Stimulated activated naive CD8-positive, alpha-beta T cell treated with anti-CD3 and anti-CD28 coated beads, Interleukin-15, Interleukin-2, amounts not matched to agents 100 U/mL and 50 U/mL, for 24 hours (primary cell): ENCODE results near the gene MAPK4.
"Not testable (repeated sequence)": the region's sequence is repeated elsewhere in the genome, so short reads cannot be mapped to it uniquely, and the experiment has no call there.

Experiments used
- ATAC-seq: fragments of 150-1000 bp; cut with Tn5 transposase; one replicate; pipeline ENCODE4 v1.10.0; 2021
- DNase-seq: peaks from one replicate; pipeline ENCODE4 v3.0.0; 2021

The MAPK4 gene

DNA sequence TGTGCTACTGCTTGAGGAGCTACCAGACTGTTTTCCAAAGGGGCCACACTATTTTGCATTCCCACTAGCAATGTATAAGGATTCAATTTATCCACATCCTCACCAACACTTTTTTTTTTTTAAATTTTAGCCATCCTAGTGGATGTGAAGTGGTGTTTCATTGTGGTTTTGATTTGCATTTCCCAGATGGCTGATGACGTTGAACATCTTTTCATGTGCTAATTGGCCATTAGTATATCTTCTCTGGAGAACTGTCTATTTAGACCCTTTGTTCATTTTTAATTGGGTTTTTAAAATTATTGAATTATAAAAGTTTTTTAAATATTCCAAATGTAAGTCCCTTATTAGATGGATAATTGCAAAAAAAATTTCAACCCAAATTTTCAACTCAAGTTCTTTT lies 121.1 kb downstream of the MAPK4 start:
- ATAC-seq (no peak), DNase-seq (no peak)

DNA sequence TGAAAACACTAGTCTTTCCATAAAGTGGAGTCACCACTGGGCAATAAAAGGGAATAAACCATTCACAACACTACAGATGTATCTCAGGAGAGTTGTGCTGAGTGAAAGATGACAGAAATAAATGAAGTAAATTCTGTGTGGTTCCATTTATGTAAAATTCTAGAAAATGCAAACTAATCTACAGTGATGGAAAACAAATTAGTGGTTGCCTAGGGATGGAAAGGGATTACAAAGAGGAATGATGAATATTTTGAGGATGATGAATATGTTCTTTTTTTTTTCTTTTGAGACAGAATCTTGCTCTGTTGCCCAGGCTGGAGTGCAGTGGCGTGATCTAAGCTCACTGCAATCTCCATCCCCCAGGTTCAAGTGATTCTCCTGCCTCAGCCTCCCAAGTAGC lies 123.0 kb downstream of the MAPK4 start:
- DNase-seq = no peak
- ATAC-seq = no peak

DNA sequence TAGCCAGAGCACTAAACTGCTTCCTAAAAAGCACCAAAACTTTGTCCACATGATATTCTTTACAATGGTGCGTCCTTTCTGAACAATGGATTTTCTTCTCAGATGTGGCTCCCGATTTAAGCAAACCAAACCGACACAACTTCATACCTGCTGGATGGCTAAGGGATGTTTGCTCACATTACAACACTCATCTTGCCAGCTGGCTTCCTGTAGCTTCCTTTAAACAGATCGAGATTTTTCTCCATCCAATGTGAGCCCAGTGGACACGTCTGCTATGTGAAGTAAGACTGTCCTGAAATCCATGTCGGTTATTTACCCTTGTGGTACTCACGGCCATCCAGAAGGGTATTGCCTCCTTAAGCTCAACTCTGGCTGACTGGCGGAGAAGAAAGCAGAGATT lies 126.5 kb downstream of the MAPK4 start:
- ATAC-seq (no peak), DNase-seq (no peak)

DNA sequence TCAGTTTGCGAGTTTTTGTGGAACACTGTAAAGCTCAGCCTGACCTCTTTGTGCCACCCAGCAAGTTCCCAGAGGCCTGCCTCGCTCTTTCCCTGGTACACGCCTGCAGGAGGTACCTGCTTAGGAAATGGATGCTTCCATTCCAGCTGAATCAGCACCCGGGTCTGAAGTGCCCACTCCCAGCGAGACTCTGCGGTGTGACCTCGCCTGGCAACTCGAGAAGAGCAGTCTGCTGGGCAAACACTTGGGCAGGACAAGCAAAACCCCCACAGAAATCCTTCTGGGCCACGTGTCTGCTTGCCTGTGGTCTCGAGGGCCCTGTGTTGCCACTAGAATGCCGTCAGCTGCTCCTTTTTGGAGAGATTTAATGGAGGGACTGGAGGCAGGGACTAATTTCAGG lies 127.6 kb downstream of the MAPK4 start:
- DNase-seq (no peak), ATAC-seq (no peak)

DNA sequence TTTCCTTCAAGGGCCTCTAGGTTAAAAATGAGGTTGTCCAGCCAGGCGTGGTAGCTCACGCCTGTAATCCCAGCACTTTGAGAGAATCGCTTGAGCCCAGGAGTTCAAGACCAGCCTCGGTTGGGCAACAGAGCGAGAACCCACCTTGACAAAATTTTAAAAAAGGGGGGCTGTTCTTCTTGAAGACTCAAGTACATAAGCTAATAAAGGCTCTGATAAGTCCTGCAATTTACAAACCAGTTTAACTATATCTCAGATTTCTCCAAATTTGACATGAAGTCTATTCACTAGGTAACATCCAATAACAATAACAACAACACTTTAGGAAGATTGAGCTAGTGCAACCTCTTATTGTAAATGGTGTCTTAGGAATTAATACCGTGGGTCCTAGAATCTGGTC lies 129.7 kb downstream of the MAPK4 start:
- DNase-seq (no peak), ATAC-seq (no peak)

DNA sequence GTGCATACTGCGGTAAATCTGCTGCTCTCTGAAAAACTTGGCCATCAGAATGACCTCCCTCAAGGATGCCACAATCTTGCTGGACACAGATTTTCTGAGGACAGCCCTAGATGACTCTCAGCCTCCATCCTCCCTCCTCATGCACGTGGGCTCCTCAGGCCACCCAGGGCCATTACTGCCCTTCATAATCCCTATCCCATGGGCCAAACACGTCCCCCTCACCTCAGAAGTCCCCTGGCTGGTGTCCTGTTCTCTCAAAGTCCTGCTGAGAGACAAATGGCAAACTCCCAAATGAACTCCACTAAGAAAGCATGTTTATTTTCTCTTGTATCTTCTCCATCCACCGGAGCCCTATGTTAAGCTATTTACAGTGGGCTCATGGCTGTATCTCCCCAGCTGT lies 134.3 kb downstream of the MAPK4 start:
- DNase-seq = no peak
- ATAC-seq = no peak

DNA sequence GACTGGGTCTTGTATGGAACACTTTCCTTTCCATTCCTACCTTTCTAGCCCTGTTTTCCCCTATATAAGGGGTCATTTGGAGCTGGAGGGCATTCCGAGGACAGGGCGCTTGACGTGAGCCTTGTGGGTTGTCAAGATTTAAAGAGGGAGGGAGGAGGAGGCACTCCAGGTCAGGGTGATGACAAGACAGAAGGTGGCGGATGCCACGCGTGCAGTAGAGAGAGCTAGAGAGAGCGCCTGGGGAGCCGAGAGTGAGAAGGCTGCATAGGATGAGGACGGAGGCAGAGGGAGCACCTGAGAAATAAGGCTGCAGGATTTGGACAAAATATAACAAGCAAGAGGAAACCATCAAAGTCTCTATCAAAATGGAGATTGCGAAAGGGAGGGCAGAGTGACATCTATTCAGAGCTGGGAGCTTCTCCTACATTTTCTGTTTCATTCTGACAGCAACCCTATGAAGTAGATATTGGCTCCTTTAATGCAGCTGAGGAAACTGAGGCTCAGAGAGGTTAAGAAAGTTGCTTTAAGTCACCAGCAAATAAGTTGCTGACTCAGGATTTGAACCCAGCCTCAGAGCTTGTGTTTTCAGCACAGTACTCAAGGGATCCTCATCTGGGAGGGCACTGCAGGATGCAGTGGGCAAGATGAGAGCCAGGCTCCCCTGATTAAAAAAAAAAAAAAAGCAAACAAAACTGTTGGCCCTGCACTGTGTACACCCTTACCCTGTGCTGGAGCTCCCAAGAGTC lies 135.7 kb downstream of the MAPK4 start:
- no peak for DNase-seq
- no peak for ATAC-seq

DNA sequence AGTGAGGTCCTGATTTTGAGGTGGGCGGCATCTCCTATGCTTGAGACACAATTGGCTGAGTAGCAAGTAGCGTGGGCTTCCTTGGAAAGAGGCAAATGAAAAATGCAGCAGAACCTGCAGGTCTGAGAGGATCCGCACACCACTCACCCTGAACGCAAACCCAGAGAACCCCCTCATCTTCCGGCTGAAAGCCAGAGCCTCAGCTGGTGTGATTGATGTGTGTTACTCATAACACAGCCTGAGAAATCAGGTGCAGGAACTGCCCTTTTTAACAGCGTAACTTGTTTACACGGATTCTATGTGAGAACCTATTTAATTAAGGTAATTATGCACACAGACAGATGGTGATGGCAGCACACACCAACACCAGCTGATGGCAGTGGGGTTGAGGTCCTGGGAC lies 136.5 kb downstream of the MAPK4 start:
- DNase-seq = no peak
- no peak for ATAC-seq

DNA sequence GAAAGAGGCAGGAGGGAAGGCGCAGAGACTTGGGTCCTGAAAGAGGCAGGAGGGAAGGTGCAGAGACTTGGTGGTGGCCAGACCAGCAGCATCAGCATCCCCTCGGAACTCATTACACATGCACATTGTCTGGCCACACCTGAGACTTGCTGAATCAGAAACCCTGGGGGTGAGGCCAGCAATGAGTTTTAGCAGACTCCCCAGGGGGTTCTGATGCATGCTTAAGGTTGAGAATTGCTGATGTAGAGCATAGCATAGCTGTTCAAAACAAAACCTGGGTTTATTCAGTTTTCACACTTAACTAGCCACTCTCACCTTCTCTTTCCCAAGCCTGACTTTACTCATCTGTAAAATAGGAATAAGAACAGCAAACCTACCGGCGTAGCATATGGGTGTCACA lies 137.0 kb downstream of the MAPK4 start:
- ATAC-seq = no peak
- DNase-seq = no peak

DNA sequence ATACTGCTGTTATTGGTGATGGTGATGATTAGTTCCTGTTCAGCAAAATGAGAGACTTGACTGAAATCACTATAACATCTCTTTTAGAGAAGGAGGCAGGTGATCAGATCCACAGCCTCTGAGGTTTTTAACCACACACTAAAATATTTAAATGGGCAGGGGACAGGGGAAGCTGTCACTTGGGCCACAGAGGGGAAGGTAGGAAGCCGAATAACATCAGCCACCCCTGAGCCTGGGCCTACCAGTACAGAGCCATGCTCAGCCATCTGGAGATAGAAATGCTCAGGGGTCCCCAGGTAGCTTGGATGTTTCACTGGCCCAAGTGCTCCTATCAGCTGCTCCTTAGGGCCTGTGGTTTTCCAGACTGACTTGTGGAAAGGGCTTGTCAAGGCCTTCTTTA lies 137.6 kb downstream of the MAPK4 start:
- no peak for DNase-seq

DNA sequence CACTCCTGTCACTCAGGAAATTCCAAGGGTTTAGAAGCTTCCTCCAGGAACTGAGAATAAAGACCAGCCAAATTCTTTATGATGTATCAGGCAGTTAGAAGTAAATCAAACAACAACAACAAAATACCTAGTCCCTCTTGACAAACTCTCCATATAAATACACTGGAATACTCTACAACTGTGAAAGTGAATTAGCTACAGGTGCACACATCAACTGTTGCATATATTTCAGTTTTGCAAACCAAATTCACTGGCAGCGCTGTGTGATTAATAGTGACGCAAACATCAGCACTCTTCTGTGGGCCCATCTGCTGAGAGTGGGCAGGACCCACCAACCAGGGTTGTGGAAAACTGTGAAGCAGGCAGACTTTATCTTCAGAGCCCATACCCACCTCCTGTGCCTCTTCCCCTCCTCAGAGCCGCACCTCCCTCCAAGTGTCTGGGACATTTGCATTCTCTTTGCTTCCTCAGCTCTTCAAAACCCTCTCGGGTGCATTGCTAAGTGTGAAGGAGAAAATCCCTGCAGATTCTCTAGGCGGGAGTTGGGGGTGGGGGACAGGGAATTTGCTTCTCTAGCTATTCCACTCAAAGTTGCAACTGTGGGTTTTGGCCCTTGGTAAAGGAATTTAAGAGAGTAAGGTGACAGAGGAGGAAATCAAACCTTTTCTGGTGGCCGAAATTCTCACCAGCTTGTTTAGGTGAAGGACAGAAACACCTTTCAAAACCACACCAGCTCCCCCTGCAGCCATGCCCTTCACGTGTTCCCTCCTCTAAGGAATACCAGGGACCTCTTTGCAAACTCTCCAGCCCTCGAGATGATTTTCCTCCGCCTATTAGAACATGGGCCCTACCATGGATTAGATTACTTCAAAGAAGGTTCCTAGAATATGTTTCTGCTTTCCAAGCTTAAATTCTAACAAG lies 140.6 kb downstream of the MAPK4 start:
- DNase-seq (no peak), ATAC-seq (no peak)

More for the DNA sequence above, 137.6 kb downstream of the MAPK4 start:
- ATAC-seq = no peak

DNA sequence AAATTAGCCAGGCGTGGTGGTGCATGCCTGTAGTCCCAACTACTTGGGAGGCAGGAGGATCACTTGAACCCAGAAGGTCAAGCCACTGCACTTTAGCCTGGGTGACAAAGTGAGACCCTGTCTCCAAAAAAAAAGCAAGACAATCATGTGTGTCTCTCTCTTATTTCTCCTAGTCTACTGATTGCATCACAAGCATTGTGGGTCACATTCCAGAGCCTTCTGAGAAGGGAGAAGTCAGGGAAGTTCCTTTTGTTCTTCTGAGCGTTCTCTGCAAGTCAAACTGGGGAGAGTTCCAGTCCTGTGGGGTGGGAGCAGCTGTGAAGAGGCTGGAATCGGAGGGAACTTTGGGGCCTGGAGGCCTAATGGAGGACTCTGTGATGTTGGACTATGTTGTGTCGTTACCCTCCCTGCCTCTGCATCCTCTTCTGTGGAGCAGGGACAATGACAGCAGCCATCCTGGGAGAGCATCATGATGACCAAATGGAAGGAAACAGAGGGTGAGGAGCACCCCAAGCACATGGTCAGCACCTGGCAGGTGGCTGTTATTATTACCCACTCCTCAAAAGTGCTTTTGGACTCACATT lies 144.6 kb downstream of the MAPK4 start:
- DNase-seq (no peak), ATAC-seq (no peak)

DNA sequence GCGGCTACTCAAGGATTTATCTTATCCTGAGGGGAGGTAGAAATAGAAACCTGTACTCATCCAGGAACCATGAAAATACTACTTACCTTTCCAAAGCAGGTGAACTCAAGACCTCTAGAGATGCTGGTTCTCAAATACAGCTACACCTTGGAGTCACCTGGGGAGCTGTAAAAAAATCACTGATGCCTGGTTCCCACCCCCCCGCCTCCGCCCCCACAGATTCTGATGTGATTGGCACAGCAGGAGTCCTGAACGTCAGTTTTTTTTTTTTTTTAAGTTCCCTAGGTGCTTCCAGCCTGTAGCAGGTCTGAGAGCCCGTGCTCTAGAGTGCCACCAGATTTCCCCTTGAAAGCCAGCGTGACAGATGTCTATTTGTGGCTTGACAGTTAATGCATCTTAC lies 146.3 kb downstream of the MAPK4 start:
- ATAC-seq (no peak), DNase-seq (no peak)

DNA sequence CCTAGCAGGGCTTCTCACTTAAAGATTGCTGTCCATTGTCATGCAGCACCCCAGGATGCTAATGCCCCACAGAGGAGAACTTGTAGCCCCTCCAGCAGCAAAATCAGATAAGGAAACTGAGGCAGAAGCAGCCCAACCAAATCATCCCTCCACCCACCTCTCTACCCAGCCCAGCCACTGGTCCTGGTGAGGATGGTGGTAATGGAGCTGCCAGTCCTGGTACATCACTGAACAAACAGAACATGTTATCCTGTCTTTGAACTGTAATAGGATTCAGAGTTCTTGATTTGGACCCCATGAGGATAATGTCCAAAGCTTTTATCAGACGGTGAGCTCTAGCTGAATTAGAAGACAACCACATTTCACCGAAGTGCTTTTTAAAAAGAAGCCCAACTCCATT lies 146.8 kb downstream of the MAPK4 start:
- no peak for ATAC-seq
- DNase-seq = no peak

DNA sequence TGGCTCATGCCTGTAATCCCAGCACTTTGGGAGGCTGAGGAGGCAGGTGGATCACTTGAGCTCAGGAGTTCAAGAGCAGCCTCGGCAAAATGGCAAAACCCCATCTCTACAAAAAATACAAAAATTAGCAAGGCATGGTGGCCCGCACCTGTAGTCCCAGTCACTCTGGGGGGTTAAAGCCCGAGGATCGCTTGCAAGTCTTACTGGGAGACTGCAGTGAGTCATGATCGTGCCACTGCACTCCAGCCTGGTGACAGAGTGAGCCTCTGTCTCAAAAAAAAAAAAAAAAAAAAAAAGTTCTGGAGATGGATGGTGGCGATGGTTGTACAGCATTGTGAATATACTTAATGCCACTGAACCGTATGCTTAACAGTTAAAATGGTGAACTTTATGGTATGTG lies 147.4 kb downstream of the MAPK4 start:
- not testable (repeated sequence) for ATAC-seq, DNase-seq

DNA sequence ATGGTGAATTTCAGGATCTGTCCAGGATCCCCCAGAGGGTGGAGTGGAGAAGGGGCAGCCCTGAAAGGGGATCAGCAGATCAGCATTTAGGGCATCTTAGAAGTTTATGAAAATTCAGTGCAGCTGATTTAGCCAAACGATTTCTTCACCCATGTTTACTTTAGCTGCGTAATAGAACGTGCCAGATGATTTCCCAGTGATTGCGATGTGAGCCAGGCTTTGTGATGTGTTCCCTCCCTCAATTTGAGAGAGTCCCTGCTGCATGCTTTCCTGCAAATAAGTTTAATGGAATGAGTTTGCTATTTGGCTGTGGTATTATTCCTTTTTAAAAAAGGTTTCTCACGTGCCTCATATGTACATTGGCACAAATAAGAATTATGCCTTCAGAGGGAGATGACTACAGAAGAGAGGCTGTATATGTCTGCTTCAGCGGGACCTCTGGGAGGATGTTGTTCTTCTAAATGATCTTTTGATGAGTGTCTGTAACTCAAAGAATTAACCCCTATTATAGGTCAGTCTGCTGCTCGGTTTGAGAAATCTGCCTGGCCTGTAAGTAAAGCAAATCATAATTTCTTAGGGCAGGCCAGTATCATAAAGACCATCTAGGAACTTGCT lies 148.1 kb downstream of the MAPK4 start:
- no peak for DNase-seq
- no peak for ATAC-seq

DNA sequence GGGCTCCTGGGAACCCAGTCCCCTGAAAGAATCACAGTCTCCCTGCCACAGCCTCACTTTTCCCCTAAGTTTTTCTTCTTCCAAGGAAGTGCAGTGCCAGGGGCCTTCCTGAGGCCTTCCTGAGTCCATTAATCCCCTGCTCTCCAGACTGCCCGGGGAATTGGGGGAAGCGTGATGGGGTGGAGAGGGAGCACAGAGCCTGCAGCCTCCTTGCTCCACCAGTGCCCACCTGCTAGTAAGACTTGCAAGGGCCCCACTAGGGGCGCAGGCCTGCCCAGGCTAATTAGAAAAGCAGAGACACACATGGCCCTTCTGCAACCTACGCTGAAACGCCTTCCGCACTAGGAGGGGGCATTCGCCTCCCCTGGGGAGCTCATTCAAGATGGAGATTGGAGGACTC lies 149.3 kb downstream of the MAPK4 start:
- DNase-seq (no peak), ATAC-seq (no peak)

DNA sequence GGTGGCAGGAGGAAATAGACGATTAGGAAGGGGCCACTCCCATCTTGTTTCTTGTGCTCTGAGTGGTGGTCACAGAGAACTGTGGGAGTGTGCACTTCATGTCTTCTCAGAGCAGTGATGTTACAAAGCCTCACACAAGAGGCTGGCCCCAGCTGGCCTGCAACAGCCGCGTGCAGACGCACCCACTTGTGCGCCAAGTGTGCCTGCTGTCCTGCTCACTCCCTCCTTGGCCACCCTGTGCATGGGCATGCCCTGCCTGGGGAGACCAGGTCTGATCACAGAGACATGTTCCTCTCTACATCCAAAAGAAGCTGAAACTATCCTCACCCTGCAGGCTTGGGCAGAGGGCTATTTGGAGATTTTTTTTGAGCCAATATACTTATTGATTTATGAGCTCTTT lies 151.5 kb downstream of the MAPK4 start:
- no peak for DNase-seq

DNA sequence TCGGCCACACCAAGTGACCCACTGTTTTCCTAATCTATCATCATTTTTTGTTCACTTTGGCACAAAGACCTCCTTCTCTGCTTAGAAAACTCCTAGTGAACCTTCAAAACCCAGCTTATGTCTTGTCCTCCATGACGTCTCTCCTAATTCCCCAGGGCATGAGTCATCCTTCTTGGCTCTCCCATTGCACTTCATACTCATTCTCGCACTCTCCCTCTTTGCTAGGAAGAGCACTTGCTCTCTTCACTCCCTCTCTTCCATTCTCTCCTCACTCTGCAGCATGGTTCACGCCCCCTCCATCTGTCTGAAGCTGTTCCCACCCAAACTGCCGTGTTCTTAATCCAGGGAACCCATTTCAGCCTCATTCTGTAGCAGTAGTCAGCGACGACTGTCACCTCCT lies 156.0 kb downstream of the MAPK4 start:
- no peak for ATAC-seq
- no peak for DNase-seq

More for the DNA sequence above, 151.5 kb downstream of the MAPK4 start:
- no peak for ATAC-seq

DNA sequence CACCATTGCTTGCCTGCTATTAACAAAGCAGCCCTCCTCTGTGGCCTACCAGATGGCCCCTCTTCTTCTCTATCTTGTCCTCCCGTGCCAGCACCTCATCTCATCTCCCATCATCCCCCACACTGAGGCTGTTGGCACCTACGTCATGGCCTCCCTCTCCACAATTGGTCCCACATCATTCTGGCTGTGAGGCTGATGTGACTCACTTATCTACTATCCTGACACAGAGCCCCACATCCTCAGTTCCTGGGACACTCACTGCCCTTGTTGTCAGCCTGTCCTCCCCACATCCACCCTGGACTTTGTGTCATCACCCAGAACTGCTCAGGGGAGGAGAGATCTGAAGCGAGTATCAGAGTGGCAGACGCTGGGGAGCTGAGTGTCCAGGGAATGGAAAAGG lies 157.0 kb downstream of the MAPK4 start:
- DNase-seq (no peak), ATAC-seq (no peak)

DNA sequence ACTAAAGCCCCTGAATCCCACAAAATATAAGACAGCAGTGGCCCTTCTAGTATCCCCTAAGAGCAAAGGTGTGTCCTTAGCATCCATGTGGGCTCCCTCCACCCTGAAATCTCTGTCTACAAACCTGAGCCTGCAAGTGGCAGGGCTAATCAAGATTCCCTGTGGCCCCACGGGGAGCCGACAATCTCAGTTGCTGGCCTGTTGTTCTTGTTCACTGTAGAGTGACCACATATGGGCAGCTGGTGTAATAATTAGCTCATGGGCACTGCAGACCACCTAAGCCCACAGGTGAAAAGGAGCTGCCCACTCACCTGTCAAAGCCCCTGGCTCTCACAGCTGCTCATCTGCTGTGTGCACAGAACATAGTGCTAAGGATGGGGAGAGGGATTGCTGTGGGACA lies 157.7 kb downstream of the MAPK4 start:
- DNase-seq = no peak
- ATAC-seq = no peak

DNA sequence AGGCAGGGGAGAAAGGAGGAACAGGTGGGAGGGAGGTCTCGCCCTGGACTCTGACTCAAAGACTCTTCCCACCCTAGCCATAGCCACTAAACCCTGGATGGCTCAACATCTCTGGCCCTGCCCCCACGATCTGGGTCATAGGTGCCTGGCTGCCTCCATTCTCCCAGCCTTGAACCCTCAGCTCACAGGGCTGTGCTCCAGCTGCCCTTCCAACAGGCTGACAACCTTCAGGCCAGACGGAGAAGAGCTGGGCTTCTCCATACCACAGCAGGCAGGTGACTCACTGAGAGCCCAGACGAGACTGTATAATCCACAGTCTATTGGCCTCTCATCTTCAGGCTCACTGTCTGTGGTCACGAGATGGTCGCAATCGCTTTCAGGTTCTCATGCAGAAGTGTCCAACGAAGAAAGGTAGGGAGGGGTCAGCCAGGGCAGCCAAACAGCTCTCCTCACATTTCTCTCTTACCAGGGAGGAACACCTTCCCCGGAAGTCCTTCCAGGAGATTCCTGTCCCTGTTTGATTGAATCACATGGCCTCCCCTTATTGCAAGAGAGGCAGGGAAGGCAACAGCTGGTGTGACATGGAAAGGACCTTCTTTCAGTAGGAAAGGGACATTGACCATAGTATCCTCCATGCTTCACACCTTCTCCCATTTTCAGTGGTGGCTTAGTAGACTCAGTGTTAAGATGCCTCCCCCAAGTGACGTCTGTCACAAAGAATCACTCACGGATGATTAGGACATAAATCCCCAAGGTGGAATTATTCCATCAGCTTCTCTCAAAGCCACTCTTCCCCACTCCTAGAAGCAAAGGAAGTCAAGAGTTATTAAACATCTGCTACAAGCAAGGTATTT lies 159.8 kb downstream of the MAPK4 start:
- no peak for ATAC-seq
- DNase-seq = no peak
